Type B pancreatic cell (in vitro differentiated cells): ENCODE measurements around the gene SSH3. TPM values are rescaled to one million over a fixed set of nuclear protein-coding genes. Genes with fewer than 3 reads are reported as not detected.

ENCODE experiments used
- DNase-seq: peaks from one replicate; pipeline ENCODE4 v3.0.0; 2021; ENCODE audit warnings: mixed read lengths; ENCODE audit not compliant: unreplicated experiment; ENCODE audit errors: extremely low spot score
- H3K27ac Mint-ChIP-seq: 2 replicates; pipeline ENCODE4 v1.8.0; 2021; ENCODE audit warnings: mild to moderate bottlenecking, mixed read lengths
- H3K27me3 Mint-ChIP-seq: 2 replicates; pipeline ENCODE4 v1.8.0; 2021; ENCODE audit warnings: mixed read lengths
- H3K36me3 Mint-ChIP-seq: 2 replicates; pipeline ENCODE4 v1.8.0; 2021; ENCODE audit warnings: mixed read lengths
- H3K4me1 Mint-ChIP-seq: one replicate; pipeline ENCODE4 v1.8.0; 2021; ENCODE audit warnings: mixed read lengths; ENCODE audit not compliant: unreplicated experiment
- H3K4me3 Mint-ChIP-seq: 2 replicates; pipeline ENCODE4 v1.8.0; 2021; ENCODE audit warnings: mild to moderate bottlenecking, mixed read lengths
- H3K9me3 Mint-ChIP-seq: 2 replicates; pipeline ENCODE4 v1.8.0; 2021; ENCODE audit warnings: mixed read lengths
- total RNA-seq: library from RNA; stranded (reverse); gene quantifications from 2 replicates; pipeline ENCODE4 v1.2.1, GENCODE V29; 2021; ENCODE audit warnings: low replicate concordance
- TF ChIP-seq, protein P1 (sequence below): fragments of 200-600 bp; sonication (generic); conservative IDR thresholded peaks from 2 replicates; pipeline ENCODE4 v1.5.0; 2021; ENCODE audit warnings: antibody characterized with exemption, mild to moderate bottlenecking

SSH3 gene
- total RNA-seq, 1 donor from 2014 or later: 32.0 TPM

DNA sequence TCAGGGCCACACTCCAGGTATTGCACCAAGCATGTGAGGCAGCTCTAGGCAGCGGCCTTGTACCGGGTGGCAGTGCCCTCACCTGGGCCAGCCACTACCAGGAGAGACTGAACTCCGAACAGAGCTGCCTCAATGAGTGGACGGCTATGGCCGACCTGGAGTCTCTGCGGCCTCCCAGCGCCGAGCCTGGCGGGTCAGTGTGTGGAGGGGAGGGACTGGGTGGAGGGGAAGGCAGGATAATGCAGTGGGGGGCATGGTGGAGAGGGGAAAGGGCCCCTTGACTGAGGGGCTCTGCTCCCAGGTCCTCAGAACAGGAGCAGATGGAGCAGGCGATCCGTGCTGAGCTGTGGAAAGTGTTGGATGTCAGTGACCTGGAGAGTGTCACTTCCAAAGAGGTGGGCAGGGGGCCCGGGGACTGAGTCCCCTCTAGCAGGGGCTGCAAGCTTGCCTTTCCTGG, 4.2 kb downstream of the SSH3 start:
- Mint-ChIP-seq H3K9me3 (no peaks in the 10 kb centered on the region), H3K4me3 (no peak overlapping the region), H3K36me3 (no peaks in the 10 kb centered on the region), H3K27ac (no peak overlapping the region), H3K27me3 (no peaks in the 10 kb centered on the region), H3K4me1 (peaks cover 11% of the 10 kb centered on the region)
- DNase-seq: no peak
- TF ChIP-seq, protein P1, sequence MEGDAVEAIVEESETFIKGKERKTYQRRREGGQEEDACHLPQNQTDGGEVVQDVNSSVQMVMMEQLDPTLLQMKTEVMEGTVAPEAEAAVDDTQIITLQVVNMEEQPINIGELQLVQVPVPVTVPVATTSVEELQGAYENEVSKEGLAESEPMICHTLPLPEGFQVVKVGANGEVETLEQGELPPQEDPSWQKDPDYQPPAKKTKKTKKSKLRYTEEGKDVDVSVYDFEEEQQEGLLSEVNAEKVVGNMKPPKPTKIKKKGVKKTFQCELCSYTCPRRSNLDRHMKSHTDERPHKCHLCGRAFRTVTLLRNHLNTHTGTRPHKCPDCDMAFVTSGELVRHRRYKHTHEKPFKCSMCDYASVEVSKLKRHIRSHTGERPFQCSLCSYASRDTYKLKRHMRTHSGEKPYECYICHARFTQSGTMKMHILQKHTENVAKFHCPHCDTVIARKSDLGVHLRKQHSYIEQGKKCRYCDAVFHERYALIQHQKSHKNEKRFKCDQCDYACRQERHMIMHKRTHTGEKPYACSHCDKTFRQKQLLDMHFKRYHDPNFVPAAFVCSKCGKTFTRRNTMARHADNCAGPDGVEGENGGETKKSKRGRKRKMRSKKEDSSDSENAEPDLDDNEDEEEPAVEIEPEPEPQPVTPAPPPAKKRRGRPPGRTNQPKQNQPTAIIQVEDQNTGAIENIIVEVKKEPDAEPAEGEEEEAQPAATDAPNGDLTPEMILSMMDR: no peak

DNA sequence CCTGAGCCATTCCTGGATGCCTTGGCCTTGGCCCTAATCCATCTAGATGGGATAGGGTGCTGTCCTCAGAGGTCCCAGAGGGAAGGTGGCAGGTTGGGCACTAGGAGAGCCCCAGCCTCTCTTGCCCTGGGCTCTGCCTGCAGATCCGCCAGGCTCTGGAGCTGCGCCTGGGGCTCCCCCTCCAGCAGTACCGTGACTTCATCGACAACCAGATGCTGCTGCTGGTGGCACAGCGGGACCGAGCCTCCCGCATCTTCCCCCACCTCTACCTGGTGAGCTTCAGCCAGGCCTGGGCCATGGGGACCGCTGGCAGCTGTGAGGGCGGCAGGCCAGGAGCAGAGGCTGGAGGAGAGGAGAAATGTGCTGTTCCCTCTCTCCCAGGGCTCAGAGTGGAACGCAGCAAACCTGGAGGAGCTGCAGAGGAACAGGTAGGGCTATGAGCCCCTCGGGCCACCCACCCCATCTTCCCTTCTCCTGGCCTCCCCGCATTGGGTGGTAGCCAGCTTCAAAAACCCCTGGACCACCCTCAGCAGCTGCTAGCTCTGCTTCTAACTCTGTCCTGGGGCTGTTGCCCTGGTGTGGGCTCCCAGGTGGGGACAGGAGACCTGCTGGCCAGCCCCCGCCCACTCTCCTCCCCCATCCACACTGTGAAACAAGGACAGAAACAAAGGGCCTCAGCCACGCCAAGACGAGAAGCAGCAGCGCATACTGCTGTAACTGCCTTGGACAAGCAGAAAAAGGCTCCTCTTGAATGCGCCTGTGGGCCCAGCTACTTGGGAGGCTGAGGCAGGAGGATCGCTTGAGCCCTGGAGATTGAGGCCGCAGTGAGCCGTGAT, 4.9 kb downstream of the SSH3 start:
- Mint-ChIP-seq H3K36me3 (no peaks in the 10 kb centered on the region), H3K4me3 (no peak overlapping the region), H3K27ac (no peak overlapping the region), H3K4me1 (peaks cover 10% of the 10 kb centered on the region), H3K9me3 (no peaks in the 10 kb centered on the region), H3K27me3 (no peaks in the 10 kb centered on the region)
- TF ChIP-seq, protein P1: no peak
- no peak for DNase-seq

DNA sequence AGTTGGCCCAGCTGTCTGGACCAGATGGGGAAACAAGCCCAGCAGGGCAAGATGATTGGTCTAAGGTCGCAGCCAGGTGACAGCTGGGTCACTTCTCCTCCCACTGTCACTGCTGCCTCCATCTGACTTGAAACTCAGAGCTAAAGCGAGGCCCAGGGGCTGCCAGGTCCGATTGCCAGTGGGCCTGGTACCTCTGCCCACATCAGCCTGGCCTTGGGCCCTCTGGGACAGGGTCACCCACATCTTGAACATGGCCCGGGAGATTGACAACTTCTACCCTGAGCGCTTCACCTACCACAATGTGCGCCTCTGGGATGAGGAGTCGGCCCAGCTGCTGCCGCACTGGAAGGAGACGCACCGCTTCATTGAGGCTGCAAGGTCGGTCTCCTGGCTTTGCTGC, 5.8 kb downstream of the SSH3 start:
- no peaks in the 10 kb centered on the region for H3K36me3 Mint-ChIP-seq
- peaks cover 10% of the 10 kb centered on the region for H3K4me1 Mint-ChIP-seq
- no peak overlapping the region for H3K27ac Mint-ChIP-seq
- DNase-seq: no peak
- TF ChIP-seq, protein P1: no peak
- H3K9me3 Mint-ChIP-seq: no peaks in the 10 kb centered on the region
- no peak overlapping the region for H3K4me3 Mint-ChIP-seq
- H3K27me3 Mint-ChIP-seq: no peaks in the 10 kb centered on the region

DNA sequence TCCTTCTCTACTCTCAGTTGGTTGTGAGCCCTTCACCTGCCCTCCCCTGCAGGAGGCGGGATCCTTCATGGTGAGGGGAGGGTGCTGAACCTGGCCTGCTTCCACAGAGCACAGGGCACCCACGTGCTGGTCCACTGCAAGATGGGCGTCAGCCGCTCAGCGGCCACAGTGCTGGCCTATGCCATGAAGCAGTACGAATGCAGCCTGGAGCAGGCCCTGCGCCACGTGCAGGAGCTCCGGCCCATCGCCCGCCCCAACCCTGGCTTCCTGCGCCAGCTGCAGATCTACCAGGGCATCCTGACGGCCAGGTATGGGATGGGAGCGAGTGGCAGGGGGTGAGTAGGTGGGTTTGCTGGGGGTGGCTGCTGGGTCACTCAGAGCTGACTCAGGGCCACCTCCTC, 6.3 kb downstream of the SSH3 start:
- H3K27ac Mint-ChIP-seq: no peak overlapping the region
- H3K4me1 Mint-ChIP-seq: peaks cover 8% of the 10 kb centered on the region
- DNase-seq: no peak
- H3K27me3 Mint-ChIP-seq: no peaks in the 10 kb centered on the region
- TF ChIP-seq, protein P1: no peak
- no peaks in the 10 kb centered on the region for H3K36me3 Mint-ChIP-seq
- no peaks in the 10 kb centered on the region for H3K9me3 Mint-ChIP-seq
- H3K4me3 Mint-ChIP-seq: no peak overlapping the region

DNA sequence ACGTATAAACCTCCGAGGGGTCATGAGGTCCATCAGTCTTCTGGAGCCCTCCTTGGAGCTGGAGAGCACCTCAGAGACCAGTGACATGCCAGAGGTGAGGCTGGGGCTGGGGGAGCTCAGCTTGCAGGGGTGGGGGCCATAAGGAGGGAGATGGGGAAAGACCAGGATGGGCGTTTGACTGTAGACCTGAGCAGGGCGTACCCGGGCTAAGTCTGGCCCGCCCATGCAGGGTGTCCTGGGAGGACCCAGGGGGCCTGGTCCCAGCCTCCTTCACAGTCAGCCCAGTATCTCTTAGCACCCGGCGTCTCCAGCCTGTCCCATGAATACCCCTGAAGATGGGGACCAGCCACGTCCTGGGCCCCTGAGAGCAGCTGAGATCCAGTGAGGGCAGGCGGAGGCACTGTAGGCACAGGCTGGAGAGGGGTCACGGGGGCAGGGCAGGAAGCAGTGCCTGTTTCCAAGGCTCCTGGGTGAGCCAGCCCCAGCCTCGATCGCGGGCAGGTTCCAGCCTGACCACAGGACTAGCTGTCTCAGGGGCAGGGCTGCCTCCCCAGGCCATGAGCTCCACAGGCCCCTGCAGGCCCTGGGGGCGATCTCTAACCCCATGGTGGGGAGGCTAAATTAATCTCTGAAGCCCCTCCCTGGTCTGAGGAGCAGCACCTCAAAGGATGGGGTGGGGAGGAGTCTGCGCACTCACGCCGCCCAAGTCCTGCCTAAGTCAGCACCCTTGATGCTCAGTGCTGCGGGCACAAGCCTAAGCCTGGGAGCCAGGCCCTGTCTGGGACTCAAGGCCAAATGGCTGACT, 7.1 kb downstream of the SSH3 start:
- Mint-ChIP-seq H3K4me1 (peaks cover 11% of the 10 kb centered on the region), H3K36me3 (no peaks in the 10 kb centered on the region), H3K9me3 (no peaks in the 10 kb centered on the region)

More for the DNA sequence above, 7.1 kb downstream of the SSH3 start:
- Mint-ChIP-seq H3K27ac (peak overlapping the region; percentile 70), H3K4me3 (no peak overlapping the region), H3K27me3 (no peaks in the 10 kb centered on the region)
- TF ChIP-seq, protein P1: no peak
- DNase-seq: no peak
